A549 (cell line): ENCODE data around the gene LRRC8E. TPM values are rescaled to one million over a fixed set of nuclear protein-coding genes. Genes with fewer than 3 reads are reported as not detected.

ENCODE experiments used
- ATAC-seq, 2 experiments: fragments of 200-7000 bp in 1 of 2; fragments of >200 bp in 1 of 2; cut with Nextera tagmentation in 1 of 2; cut with Tn5 transposase in 1 of 2; 3 replicates each; pipeline versions ENCODE4 v1.8.0 to v1.9.1; 2018 to 2020; ENCODE audit warnings: mild to moderate bottlenecking in 1 of 2, moderate library complexity in 1 of 2
- CTCF ChIA-PET: fragments of 300-600 bp; sonication (Branson Sonifier 250); formaldehyde crosslinking; extraction: SDS; loops from one replicate; lab custom pipeline; 2021; ENCODE audit warnings: antibody characterized with exemption, inconsistent platforms; lab: Yijun Ruan, JAX
- POLR2A ChIA-PET: fragments of 350-600 bp; formaldehyde crosslinking; extraction: SDS; loops from one replicate; lab custom pipeline; 2021; ENCODE audit warnings: antibody characterized with exemption, inconsistent platforms; lab: Yijun Ruan, JAX
- DNase-seq, 2 experiments: peaks; one replicate each; pipeline versions ENCODE4 v3.0.0 to v3.0.0-alpha.2; 2011 to 2016; ENCODE audit warnings: low read depth in 1 of 2, low spot score in 1 of 2
- FAIRE-seq: peaks from 2 replicates; lab custom pipeline; 2011; peaks lifted over from hg19 to GRCh38; lab: Jason Lieb, UNC
- H3K27ac ChIP-seq, 2 experiments: fragments of >200 bp; sonication (Bioruptor Twin); formaldehyde crosslinking; 3 replicates each; pipeline ENCODE4 v1.5.1; 2016 to 2017
- H3K4me1 ChIP-seq: fragments of >200 bp; sonication (Bioruptor Twin); formaldehyde crosslinking; 3 replicates; pipeline ENCODE4 v1.6.1; 2016
- H3K4me2 ChIP-seq: fragments of >200 bp; sonication (Bioruptor Twin); formaldehyde crosslinking; 3 replicates; pipeline ENCODE4 v1.6.1; 2016
- H3K4me3 ChIP-seq: fragments of >200 bp; sonication (Bioruptor Twin); formaldehyde crosslinking; 3 replicates; pipeline ENCODE4 v1.5.1; 2016
- H3K9me3 ChIP-seq: fragments of >200 bp; sonication (Bioruptor Twin); formaldehyde crosslinking; 3 replicates; pipeline ENCODE4 v1.6.1; 2016
- CBX2 ChIP-seq: fragments of 200-600 bp; sonication (generic); IDR thresholded peaks from 2 replicates; pipeline ENCODE4 v1.6.1; 2016; ENCODE audit warnings: low read depth, mild to moderate bottlenecking, borderline replicate concordance
- CEBPB ChIP-seq, 2 experiments: fragments of >200 bp in 1 of 2; sonication (Bioruptor Twin) in 1 of 2; formaldehyde crosslinking in 1 of 2; IDR thresholded peaks; 2 replicates each; pipeline ENCODE4 v1.6.1; 2012 to 2016
- CHD2 ChIP-seq: fragments of 150-350 bp; IDR thresholded peaks from 2 replicates; pipeline ENCODE4 v1.6.1; 2014; ENCODE audit warnings: low read length; ENCODE audit not compliant: partially characterized antibody
- EHF ChIP-seq: fragments of 250-450 bp; sonication (Bioruptor Pico); IDR thresholded peaks from 2 replicates; pipeline ENCODE4 v1.5.0; 2020; ENCODE audit warnings: mild to moderate bottlenecking
- ESRRA ChIP-seq: fragments of 150-350 bp; IDR thresholded peaks from 2 replicates; pipeline ENCODE4 v1.6.1; 2014; ENCODE audit warnings: mild to moderate bottlenecking, low read length, borderline replicate concordance
- GATA3 ChIP-seq: IDR thresholded peaks from 2 replicates; pipeline ENCODE4 v1.6.1; 2012; ENCODE audit warnings: borderline replicate concordance
- JUN ChIP-seq, 2 experiments: fragments of >200 bp; sonication (Bioruptor Twin); formaldehyde crosslinking; IDR thresholded peaks; 2 replicates in 1 of 2; 3 replicates in 1 of 2; pipeline ENCODE4 v1.6.1; 2016 to 2017
- JUNB ChIP-seq: fragments of >200 bp; sonication (Bioruptor Twin); formaldehyde crosslinking; IDR thresholded peaks from 2 replicates; pipeline ENCODE4 v1.6.1; 2016
- KDM1A ChIP-seq: fragments of 200-600 bp; sonication (generic); IDR thresholded peaks from 2 replicates; pipeline ENCODE4 v1.6.1; 2016; ENCODE audit warnings: low read depth, mild to moderate bottlenecking
- MAFK ChIP-seq: fragments of 450-650 bp; IDR thresholded peaks from 2 replicates; pipeline ENCODE4 v1.6.1; 2014; ENCODE audit not compliant: partially characterized antibody
- NPAS2 ChIP-seq: fragments of 250-450 bp; sonication (Bioruptor Pico); IDR thresholded peaks from 2 replicates; pipeline ENCODE4 v1.8.0; 2022; ENCODE audit warnings: mild to moderate bottlenecking, moderate library complexity, borderline replicate concordance
- NR3C1 ChIP-seq: fragments of >200 bp; sonication (Bioruptor Twin); formaldehyde crosslinking; IDR thresholded peaks from 3 replicates; pipeline ENCODE4 v1.6.1; 2017
- POLR2A ChIP-seq: IDR thresholded peaks from 2 replicates; pipeline ENCODE4 v1.6.1; 2012; ENCODE audit warnings: mild to moderate bottlenecking, low read length
- RARB ChIP-seq: fragments of 250-450 bp; sonication (Bioruptor Pico); IDR thresholded peaks from 2 replicates; pipeline ENCODE4 v1.8.0; 2021; ENCODE audit warnings: mild to moderate bottlenecking, moderate library complexity
- RNF2 ChIP-seq: fragments of 200-600 bp; sonication (generic); IDR thresholded peaks from 2 replicates; pipeline ENCODE4 v1.6.1; 2016; ENCODE audit warnings: low read depth, mild to moderate bottlenecking, antibody characterized with exemption, moderate library complexity, borderline replicate concordance
- SMC3 ChIP-seq: fragments of >200 bp; sonication (Bioruptor Twin); formaldehyde crosslinking; IDR thresholded peaks from 3 replicates; pipeline ENCODE4 v1.6.1; 2018; ENCODE audit warnings: inconsistent platforms
- ZC3H11A ChIP-seq: fragments of 450-650 bp; IDR thresholded peaks from 2 replicates; pipeline ENCODE4 v1.6.1; 2014; ENCODE audit warnings: antibody characterized with exemption, mild to moderate bottlenecking
- ZSCAN20 ChIP-seq: fragments of 250-450 bp; sonication (Bioruptor Pico); IDR thresholded peaks from 2 replicates; pipeline ENCODE4 v1.8.0; 2022; ENCODE audit warnings: mild to moderate bottlenecking, moderate library complexity
- WGBS: methylation state at CpG from one replicate; pipeline ENCODE4 v1.1.6; 2017; ENCODE audit errors: missing lambda C conversion rate; 5-methylcytosine and 5-hydroxymethylcytosine counted together
- polyA plus RNA-seq, 4 experiments: library from polyadenylated mRNA; depleted of rRNA in 3 of 4; stranded (reverse); fragments of >200 nt; fragmentation: RNase III in 1 of 4; extraction: RNeasy Plus Mini Kit Qiagen cat#74134 plus additional on column Dnase treatment in 1 of 4; gene quantifications; 2 replicates in 3 of 4; 3 replicates in 1 of 4; pipeline ENCODE4 v1.2.3, GENCODE V29; 2011 to 2017
- TF ChIP-seq, protein P1 (sequence below): fragments of 250-450 bp; sonication (Bioruptor Pico); IDR thresholded peaks from 2 replicates; pipeline ENCODE4 v1.5.0; 2021; ENCODE audit warnings: mild to moderate bottlenecking, moderate library complexity, borderline replicate concordance
- TF ChIP-seq, protein P2 (sequence below): fragments of >200 bp; sonication (Bioruptor Twin); formaldehyde crosslinking; IDR thresholded peaks from 2 replicates; pipeline ENCODE4 v1.6.1; 2016

LRRC8E gene
- polyA plus RNA-seq, 2 of the 4 experiments (the other 2 are of a cell fraction): 4.0 to 4.4 TPM

DNA sequence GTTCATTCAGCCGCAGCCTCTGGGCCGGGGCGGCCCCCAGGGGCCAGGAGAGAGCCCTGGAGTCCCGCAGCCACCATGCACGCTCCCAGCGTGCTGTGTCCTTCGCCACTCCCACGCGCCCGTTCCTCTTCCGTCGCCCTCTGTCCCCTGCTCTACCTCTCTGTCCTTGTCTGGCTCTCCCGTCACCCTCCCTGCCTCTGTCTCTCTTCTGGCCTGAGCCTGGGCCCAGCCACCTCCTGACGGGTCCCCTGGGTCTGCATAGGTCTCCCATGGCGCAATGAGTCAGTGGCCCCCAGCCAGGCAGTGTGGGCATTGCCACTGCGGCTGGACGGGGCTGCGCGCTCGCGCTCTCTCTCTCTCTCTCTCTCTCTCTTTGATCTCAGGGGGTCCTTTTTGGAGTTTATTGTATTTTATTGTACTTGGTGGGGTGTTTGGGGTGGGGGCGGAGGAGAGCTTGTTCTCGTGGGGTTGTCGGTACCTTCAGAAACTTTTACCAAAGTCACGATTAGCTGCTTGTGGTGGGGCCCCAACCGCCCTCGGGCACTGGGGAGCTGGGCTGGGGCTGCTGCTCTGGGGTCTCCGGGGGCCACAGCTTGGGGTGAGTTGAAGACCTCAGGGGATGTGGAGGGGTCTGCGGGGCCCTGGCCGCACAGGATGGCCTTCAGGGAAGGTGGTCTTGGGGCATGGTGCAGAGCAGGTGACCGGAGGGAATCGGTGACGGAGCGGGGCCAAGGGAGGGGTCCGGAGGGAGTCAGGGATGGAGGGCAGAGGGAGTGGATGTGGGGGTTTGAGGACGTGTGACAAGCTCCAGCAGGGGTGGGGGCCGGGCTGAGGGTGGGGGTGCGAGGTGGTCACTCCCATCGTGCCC is 24.6 kb downstream of the LRRC8E start:
- Histone ChIP-seq H3K4me3 (no peak overlapping the region), H3K4me2 (no peak overlapping the region), H3K27ac (no peak overlapping the region), H3K4me1 (peaks cover 9% of the 10 kb centered on the region), H3K9me3 (no peaks in the 10 kb centered on the region)
- 93% methylated on average over 33 of the region's 39 CpGs for WGBS
- DNase-seq (no peak), ATAC-seq (no peak), FAIRE-seq (no peak)
- ChIA-PET CTCF (interaction anchor here (1.8 to 2.1 kb wide), 2 partner anchors 9 to 45 kb away, joined by 6 to 8 read pairs; partner anchors contain the start of gene MAP2K7), POLR2A (interaction anchor here (1.7 kb wide), 1 partner anchor 10 kb away, joined by 5 read pairs; the partner anchor contains the start of gene MAP2K7)
- no peak for TF ChIP-seq CBX2
- no peak for TF ChIP-seq GATA3
- TF ChIP-seq RARB (CRISPR knock-in tag): no peak
- TF ChIP-seq MAFK: no peak
- no peak for TF ChIP-seq SMC3
- TF ChIP-seq ESRRA: no peak
- TF ChIP-seq, protein P1, sequence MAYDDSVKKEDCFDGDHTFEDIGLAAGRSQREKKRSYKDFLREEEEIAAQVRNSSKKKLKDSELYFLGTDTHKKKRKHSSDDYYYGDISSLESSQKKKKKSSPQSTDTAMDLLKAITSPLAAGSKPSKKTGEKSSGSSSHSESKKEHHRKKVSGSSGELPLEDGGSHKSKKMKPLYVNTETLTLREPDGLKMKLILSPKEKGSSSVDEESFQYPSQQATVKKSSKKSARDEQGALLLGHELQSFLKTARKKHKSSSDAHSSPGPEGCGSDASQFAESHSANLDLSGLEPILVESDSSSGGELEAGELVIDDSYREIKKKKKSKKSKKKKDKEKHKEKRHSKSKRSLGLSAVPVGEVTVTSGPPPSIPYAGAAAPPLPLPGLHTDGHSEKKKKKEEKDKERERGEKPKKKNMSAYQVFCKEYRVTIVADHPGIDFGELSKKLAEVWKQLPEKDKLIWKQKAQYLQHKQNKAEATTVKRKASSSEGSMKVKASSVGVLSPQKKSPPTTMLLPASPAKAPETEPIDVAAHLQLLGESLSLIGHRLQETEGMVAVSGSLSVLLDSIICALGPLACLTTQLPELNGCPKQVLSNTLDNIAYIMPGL (CRISPR knock-in tag): no peak

DNA sequence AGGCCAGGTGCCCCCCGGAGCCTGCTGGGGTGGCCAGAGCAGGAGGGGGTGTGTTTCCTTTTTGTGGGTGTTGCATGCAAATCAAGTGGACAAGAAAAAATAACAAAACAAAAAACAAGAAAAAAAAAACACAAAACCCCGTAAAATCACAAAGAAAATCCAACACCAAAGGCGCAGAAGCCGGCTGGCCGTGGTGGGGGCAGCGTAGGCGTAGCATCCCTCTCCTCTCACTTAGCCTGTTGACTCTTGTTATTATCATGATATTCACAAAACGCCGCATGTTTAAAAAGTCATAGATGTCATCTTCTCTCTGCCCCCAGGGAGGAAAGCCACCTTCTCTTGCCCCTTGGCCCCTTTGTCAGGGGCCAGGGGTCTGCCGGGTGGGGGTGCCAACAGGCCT is 25.3 kb downstream of the LRRC8E start:
- no peak overlapping the region for H3K4me2 ChIP-seq
- 89% methylated on average over 10 of the region's 10 CpGs for whole genome bisulfite sequencing
- ChIA-PET CTCF (no interaction called here), POLR2A (no interaction called here)
- FAIRE-seq (no peak), ATAC-seq (no peak), DNase-seq (no peak)
- H3K9me3 ChIP-seq: no peaks in the 10 kb centered on the region
- peaks cover 9% of the 10 kb centered on the region for H3K4me1 ChIP-seq
- H3K27ac ChIP-seq: no peak overlapping the region
- TF ChIP-seq ESRRA (no peak), CHD2 (no peak), EHF (CRISPR knock-in tag) (no peak), JUNB (no peak), ZC3H11A (no peak), CEBPB (IDR thresholded peaks at IDR 0.05) (no peak), RARB (CRISPR knock-in tag) (no peak), RNF2 (no peak)
- TF ChIP-seq, protein P2, sequence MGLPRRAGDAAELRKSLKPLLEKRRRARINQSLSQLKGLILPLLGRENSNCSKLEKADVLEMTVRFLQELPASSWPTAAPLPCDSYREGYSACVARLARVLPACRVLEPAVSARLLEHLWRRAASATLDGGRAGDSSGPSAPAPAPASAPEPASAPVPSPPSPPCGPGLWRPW: no peak
- no peak overlapping the region for H3K4me3 ChIP-seq

DNA sequence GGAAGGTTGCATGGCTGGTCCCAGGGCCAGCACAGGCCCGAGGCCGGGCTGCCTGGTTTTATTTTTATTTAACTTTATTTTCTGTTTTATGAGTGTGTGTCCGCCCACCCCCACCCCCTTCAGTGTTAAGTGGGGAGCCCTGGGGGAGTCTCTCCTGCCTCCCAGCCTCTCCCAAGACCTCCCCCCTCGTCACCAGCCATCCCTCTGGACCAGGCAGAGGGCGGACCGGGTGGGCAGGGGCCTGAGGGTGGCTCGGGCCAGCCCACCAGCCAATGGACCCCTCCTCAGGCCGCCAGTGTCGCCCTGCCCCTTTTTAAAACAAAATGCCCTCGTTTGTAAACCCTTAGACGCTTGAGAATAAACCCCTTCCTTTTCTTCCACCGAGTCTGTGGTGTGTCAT is 25.8 kb downstream of the LRRC8E start:
- no peak overlapping the region for H3K27ac ChIP-seq
- no peak overlapping the region for H3K4me3 ChIP-seq
- no peak for ATAC-seq
- TF ChIP-seq NPAS2: no peak
- TF ChIP-seq NR3C1: no peak
- no peak for TF ChIP-seq ZSCAN20 (CRISPR knock-in tag)
- TF ChIP-seq KDM1A: no peak
- TF ChIP-seq, protein P2: no peak
- TF ChIP-seq POLR2A: no peak
- TF ChIP-seq CHD2: no peak
- no peak for TF ChIP-seq JUN (IDR thresholded peaks at IDR 0.05)
- TF ChIP-seq, all 56 proteins: peak for 0
- no peak overlapping the region for H3K4me2 ChIP-seq
- CTCF ChIA-PET: no interaction called here
- 68% methylated on average over 12 of the region's 12 CpGs for WGBS
- no peaks in the 10 kb centered on the region for H3K9me3 ChIP-seq
- FAIRE-seq (no peak), DNase-seq (no peak)
- H3K4me1 ChIP-seq: peaks cover 9% of the 10 kb centered on the region
- POLR2A ChIA-PET: interaction anchor here (1.8 kb wide), 1 partner anchor 11 kb away, joined by 4 read pairs; no protein-coding TSS in a partner anchor
